NCI-H226 (cell line): Measurements from ENCODE around the gene FOXN1.
"Not testable (repeated sequence)": the region's sequence is repeated elsewhere in the genome, so short reads cannot be mapped to it uniquely, and the experiment has no call there.

Experiments used
- DNase-seq: peaks from one replicate; pipeline ENCODE4 v3.0.0-alpha.2; 2015

Gene FOXN1

GRCh38 chr17:28501421-28502284, 4.5 kb upstream of the FOXN1 start:
- no peak for DNase-seq

GRCh38 chr17:28503420-28503819, 2.7 kb upstream of the FOXN1 start:
- DNase-seq: no peak

- DNase-seq: no peak
These were observed 777 bp downstream of the FOXN1 start for GRCh38 chr17:28506763-28507487.

DNA sequence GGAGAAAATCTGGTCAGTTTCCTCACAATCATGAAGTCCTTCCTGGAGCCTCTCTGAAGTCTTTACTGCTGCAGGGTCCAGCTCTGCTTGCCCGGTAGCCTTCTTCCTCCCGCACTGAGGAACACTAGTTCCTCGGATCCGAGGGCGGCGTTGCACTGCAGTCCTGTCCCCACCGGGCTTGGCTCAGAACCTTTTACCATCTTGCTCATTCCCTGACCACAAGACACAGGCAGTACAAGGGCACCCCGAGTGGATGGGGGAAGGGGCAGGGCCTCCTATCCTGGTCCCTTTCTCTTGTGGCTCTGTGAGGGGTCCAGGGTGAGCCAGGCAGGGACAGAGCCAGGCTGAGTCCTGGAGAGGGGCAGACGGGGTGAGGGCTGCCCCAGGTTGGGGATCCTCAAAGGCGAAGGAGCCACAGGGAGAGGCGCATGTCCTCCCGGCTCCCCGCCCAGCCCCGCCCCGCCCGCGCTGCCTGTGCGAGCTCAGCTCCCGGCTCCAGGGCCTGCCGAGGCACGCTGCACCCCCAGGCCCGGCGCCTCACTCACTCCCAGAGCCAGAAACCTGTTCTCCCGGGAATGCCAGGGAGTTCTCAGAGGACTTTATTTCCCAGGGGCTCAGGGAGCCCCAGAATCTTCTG, 1.5 kb downstream of the FOXN1 start:
- no peak for DNase-seq

GRCh38 chr17:28508211-28508724, 2.1 kb downstream of the FOXN1 start:
- DNase-seq: no peak

GRCh38 chr17:28509789-28510188, 3.6 kb downstream of the FOXN1 start:
- DNase-seq: no peak

GRCh38 chr17:28511858-28512461, 5.8 kb downstream of the FOXN1 start:
- DNase-seq: no peak

- DNase-seq: no peak
These were observed 7.3 kb downstream of the FOXN1 start for GRCh38 chr17:28513476-28513875.

DNA sequence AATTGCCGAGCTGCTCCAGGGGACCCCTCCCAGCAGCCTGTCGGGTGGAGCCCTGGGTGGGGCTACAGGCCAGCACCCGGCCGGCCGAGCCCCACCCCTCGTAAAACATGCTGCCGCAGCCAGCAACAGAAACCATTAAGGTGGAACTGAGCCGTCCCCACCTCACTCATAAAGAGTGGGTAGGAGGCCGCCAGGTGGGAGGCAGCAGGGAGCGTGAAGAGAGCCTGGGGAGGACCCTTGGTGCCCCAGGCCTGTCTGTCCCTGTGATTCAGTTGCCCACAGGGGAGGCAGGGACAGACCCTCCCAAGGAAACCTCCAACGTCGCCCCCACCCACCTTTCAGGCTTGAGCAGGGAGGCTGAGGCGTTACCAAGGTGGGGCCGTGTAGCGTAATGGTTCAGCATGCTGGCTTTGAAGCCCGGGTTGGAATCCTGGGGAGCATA, 8.4 kb downstream of the FOXN1 start:
- DNase-seq: no peak

DNA sequence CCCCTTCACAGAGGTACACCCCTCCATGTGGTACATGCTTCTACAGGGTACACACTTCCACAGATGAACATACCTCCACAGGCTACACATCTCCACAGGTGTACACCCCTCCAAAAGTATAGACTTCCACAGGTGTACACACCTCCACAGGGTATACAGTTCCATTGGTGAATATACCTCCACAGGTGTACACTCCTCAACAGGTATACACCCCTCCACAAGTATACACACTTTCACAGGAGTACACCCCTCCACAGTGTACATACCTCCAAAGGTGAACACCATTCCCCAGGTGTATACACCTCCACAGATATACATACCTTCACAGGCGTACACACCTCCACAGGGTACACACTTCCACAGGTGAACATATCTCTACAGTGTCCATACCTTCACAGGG, 9.4 kb downstream of the FOXN1 start:
- no peak for DNase-seq

- DNase-seq: no peak
These were observed 12.0 kb downstream of the FOXN1 start for GRCh38 chr17:28518132-28518531.

GRCh38 chr17:28518578-28518977, 12.4 kb downstream of the FOXN1 start:
- DNase-seq: no peak

GRCh38 chr17:28519236-28519635, 13.1 kb downstream of the FOXN1 start:
- DNase-seq: no peak

DNA sequence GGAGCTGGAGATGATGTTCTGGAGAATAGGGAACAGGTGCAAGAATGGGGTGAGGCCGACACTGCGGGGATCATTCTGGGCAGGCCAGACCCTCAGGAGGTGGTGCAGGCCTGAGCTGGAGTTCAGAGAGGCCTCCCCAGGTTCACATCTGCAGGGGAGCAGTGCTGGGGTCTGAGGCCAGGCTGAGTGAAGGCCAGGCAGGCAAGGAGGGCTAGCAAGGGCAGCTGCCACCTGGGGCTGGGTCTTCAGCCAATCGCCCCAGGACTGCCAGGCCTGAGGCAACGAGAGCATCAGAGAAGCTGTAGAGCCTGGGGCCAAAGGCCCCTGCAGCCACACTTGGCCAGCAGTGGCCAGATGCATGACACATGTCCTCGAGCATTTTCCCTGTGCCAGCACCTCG, 14.5 kb downstream of the FOXN1 start:
- DNase-seq: no peak

DNA sequence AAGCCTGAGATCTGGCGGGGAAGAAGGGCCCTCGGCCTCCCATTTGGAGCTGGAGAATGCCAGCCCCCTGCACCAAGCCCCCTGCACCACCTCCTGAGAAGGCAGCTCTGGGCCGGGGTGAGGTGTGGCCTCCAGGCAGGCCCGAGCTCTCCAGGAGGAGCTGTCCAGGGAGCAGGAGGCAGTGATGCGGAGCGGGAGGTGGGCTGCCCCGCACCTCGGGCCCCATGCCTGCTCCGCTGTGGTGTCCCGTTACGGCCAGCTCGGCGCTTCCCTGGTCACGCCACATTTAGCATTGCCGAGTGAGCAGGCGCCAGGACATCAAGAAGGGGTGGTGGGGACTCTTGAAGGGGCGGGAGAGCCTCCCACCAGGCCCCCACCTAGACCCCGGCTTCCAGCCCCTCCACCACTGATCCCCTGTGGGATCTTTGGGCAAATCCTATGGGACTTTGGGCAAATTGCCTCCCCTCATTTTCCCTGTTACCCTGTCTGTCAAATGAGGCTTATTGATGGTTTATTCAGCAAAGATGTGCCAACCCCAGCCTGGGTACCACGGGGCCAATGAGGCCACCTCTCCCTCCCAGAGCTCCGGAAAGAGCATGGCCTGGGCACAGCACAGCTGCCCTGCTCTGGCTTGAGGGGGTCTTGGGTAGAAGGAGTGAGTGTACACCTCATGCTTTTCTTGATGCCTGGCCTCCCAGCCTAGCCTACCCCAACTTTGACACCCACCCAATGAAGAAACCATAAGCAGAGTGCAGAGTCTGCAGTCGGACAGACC, 15.3 kb downstream of the FOXN1 start:
- no peak for DNase-seq

DNA sequence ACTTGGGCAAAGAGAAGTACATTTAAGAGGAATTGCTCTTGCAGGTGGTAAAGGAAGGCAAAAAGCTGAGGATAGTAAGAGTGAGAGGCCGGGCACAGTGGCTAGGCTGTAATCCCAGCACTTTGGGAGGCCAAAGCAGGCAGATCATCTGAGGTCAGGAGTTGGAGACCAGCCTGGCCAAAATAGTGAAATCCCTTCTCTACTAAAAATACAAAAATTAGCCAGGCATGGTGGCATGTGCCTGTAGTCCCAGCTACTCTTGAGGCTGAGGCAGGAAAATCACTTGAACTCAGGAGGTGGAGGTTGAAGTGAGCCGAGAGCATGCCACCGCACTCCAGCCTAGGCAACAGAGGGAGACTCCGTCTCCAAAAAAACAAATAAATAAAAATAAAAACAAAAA, 16.1 kb downstream of the FOXN1 start:
- DNase-seq: not testable (repeated sequence)

DNA sequence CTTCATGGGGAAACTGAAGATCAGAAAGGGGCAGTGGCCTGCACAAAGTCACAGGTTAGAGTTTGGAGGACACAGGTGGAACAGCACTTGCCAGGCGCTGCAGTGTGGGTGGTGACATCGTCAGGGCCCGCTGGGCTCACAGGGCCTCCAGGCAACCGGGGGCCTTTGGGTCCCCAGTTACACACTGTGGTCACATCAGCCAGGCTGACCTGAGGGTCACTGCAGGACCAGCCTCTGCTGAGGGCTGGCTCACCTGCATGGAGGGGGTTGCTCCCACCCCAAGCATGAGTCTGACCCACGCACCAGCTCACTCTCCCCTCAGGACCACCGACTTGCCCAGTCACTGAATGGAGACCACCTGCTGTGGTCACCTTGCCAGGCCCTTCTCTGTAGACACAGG, 17.0 kb downstream of the FOXN1 start:
- DNase-seq: no peak

GRCh38 chr17:28523876-28524275, 17.7 kb downstream of the FOXN1 start:
- no peak for DNase-seq

DNA sequence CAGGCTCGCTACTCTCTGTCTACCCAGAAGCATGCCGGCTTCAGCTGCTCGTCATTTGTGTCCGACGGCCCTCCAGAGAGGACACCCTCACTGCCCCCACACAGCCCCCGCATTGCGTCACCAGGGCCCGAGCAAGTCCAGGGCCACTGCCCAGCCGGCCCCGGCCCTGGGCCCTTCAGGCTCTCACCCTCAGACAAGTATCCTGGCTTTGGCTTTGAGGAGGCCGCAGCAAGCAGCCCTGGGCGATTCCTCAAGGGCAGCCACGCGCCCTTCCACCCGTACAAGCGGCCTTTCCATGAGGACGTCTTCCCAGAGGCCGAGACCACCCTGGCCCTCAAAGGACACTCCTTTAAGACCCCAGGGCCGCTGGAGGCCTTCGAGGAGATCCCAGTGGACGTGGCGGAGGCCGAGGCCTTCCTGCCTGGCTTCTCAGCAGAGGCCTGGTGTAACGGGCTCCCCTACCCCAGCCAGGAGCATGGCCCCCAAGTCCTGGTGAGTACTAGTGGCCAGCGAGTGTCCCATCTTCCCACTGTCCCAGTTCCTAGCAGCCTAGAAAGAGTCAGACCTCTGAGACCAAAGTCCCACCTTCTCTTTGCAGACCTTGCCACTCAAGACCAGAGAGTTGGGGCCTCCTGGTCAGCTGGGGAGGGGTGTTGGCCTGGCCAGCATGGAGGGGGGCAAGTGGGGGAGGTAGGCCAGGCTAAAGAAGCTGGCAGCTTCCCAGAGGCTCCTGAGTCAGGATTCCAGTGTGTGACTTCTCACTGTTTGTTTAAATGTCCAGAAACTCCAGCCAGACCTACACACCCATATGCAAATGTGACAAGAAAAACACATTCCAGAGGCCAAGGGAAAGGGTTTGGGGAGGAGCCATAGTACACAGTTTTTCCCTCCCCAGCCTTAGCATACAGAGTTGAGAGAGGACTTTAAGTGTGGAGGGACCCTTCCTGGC, 18.6 kb downstream of the FOXN1 start:
- peak; percentile 22 for DNase-seq

GRCh38 chr17:28526381-28526780, 20.2 kb downstream of the FOXN1 start:
- DNase-seq: no peak

DNA sequence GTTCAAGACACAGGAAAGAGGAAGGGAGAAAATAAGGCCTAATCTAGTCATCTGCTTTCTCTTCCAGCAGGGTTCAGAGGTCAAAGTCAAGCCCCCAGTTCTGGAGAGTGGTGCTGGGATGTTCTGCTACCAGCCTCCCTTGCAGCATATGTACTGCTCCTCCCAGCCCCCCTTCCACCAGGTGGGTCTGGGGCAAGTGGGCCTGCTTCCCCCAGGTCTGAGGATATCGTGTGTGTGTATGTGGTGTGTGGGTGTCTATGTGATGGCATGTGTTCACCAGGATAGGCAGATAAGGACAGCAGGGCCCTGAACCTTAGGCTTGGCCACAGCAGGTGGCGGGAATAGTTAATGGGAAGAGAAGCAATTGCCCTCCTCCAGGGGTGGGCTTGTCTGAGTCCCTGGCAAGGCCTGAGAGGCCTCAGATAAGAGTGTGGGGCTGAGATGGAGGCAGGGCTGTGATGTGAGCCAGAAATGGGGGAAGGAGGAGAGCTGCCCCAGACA, 21.1 kb downstream of the FOXN1 start:
- no peak for DNase-seq
